HEK293T (cell line): Measurements from ENCODE around the gene ADISSP.

Experiments used
- FOXM1 ChIP-seq: fragments of 450-650 bp; IDR thresholded peaks from 2 replicates; pipeline ENCODE4 v1.6.1; 2017; ENCODE audit warnings: mild to moderate bottlenecking, borderline replicate concordance
- HDGF ChIP-seq: fragments of 450-650 bp; IDR thresholded peaks from 2 replicates; pipeline ENCODE4 v1.6.1; 2017; ENCODE audit warnings: antibody characterized with exemption, borderline replicate concordance

DNA sequence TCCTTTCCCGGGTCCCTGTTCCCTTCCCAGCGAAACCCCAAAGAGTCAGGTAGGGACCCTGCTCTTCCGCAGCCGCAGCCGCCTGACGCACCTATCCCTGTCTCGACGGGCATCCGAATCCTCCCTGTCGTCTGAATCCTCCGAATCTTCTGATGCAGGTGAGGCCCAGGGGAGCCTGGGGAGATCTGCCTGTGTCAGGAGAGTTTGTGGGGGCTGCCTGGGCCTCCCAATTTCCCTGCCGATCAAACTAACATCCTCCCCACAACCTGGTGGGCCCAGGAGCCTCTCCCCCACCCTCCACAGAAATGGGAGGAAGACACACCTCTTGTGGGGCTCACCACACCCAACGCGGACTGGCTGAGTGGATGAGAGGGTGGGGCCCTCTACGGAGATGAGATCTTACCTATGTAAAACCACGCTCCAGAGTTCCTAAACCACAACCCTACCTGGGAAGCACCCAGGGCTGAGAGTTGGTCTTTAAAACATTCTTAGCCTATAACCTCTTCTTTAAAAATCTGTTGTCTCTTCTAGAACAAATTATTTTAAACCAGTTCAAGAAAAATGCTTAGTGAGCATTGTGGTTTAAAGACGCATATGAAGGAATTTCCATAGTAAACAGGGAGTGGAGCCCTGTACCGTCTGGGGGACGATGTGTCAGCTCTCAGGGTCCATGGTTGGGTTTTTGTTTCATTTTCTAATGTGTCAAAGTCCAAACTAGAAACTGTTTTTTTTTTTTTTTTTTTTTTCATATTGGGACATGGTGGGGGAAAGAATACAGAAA is 30.2 kb upstream of the ADISSP start:
- no peak for TF ChIP-seq FOXM1
- TF ChIP-seq HDGF: no peak
